GF-D8 (cell line): ENCODE data around the gene NT5C1B.

ENCODE experiments used
- DNase-seq: peaks from one replicate; lab custom pipeline; 2025; lab: John Stamatoyannopoulos, UW

NT5C1B gene

DNA sequence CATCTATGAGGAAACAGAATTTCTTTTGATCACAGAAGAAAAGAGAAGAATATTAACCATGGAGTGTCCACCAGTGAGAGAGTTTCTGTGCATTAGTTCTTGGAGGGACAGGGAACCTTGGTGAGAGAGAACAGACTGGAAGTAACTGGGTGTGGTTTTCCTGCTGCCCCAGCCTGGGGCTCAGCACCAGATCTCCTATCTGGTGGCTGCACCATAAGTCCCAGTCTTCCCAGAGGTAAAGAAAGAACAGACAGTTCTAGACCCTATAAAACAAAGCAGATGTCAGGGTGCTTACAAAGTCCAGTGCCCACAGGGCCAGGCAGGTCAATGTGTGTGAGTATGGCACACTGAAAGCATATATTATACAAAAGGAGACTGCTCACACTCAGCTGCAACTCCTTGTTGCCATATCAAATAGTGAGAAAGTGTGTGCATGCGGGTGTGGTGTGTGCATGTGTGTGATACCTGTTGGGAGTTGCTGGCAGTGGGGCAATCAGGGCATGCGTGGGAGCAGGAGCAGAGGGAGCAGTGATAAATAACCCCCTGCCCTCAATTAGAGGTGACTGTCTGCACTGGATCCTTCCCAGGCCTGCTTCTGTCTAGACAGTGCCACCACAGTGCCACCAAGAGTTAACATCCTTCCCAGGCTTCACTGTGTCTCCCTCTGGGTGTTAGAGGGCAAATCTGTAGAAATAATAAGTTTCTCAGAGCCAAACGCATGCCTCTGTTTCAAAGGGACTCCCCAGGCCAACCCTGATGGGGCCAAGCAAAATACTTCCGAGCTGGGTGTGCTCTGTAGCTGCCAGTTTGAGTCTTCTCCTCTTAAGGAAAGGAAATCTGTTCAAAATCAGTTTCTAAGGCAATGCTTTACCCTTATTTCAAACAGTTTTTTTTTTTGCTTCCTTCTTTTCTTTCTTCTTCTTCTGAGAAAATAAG lies 74.6 kb downstream of the NT5C1B start:
- no peak for DNase-seq
